Gastroesophageal sphincter (tissue), 4 donors: ENCODE data around the gene EFCAB13. TPM values are rescaled to one million over a fixed set of nuclear protein-coding genes. Genes with fewer than 3 reads are reported as not detected.

Experiments used
- ATAC-seq: fragments of 150-250 bp; one replicate; pipeline ENCODE4 v1.9.1; 2016; ENCODE audit warnings: mild to moderate bottlenecking, moderate library complexity
- H3K27ac ChIP-seq, 4 donors: fragments of 200-600 bp; sonication (generic) in 3 of 4; 1 replicate in 3 of 4; 2 replicates in 1 of 4; pipeline ENCODE4 v1.5.1; 2016 to 2019
- H3K27me3 ChIP-seq: fragments of 200-600 bp; sonication (generic); one replicate; pipeline ENCODE4 v1.5.1; 2019
- H3K36me3 ChIP-seq, 2 donors: fragments of 200-600 bp; sonication (generic); one replicate each; pipeline ENCODE4 v1.5.1; 2019; ENCODE audit warnings: control low read depth in 1 of 2
- H3K4me1 ChIP-seq, 3 donors: fragments of 200-600 bp; sonication (generic); 1 replicate in 2 of 3; 2 replicates in 1 of 3; pipeline ENCODE4 v1.5.1; 2016 to 2019; ENCODE audit warnings: control low read depth in 2 of 3
- H3K4me3 ChIP-seq, 2 donors: fragments of 200-600 bp; sonication (generic); one replicate each; pipeline ENCODE4 v1.5.1; 2019; ENCODE audit warnings: mild to moderate bottlenecking in 1 of 2, moderate library complexity in 1 of 2
- H3K9me3 ChIP-seq, 3 donors: fragments of 200-600 bp; sonication (generic); one replicate each; pipeline ENCODE4 v1.5.1; 2017 to 2019; ENCODE audit warnings: control low read depth in 2 of 3
- EP300 ChIP-seq: sonication (generic); formaldehyde crosslinking; IDR thresholded peaks from one replicate; pipeline ENCODE4 v1.6.1; 2017; ENCODE audit warnings: antibody characterized with exemption, mild to moderate bottlenecking
- POLR2A ChIP-seq, 2 donors: fragments of 450-650 bp; IDR thresholded peaks; one replicate each; pipeline ENCODE4 v1.6.1; 2017; ENCODE audit warnings: antibody characterized with exemption in 2 of 2, mild to moderate bottlenecking in 2 of 2, moderate library complexity in 1 of 2
- POLR2AphosphoS5 ChIP-seq: sonication (generic); formaldehyde crosslinking; IDR thresholded peaks from one replicate; pipeline ENCODE4 v1.6.1; 2017; ENCODE audit warnings: antibody characterized with exemption
- WGBS, 2 donors: methylation state at CpG; one replicate each; pipeline ENCODE4 v1.1.5; 2018; ENCODE audit warnings: low coverage in 1 of 2; 5-methylcytosine and 5-hydroxymethylcytosine counted together
- total RNA-seq, 4 donors: library from RNA; depleted of rRNA; stranded (reverse); fragments of >200 nt; gene quantifications; one replicate each; pipeline ENCODE4 v1.1.0, GENCODE V29; 2016
- TF ChIP-seq, protein P1 (sequence below), 4 experiments: fragments of 200-600 bp in 2 of 4; fragments of 450-650 bp in 2 of 4; sonication (generic) in 1 of 4; IDR thresholded peaks; one replicate each; pipeline ENCODE4 v1.5.1; 2017 to 2019; ENCODE audit warnings: antibody characterized with exemption in 4 of 4, mild to moderate bottlenecking in 2 of 4, moderate library complexity in 2 of 4

EFCAB13 gene, protein sequence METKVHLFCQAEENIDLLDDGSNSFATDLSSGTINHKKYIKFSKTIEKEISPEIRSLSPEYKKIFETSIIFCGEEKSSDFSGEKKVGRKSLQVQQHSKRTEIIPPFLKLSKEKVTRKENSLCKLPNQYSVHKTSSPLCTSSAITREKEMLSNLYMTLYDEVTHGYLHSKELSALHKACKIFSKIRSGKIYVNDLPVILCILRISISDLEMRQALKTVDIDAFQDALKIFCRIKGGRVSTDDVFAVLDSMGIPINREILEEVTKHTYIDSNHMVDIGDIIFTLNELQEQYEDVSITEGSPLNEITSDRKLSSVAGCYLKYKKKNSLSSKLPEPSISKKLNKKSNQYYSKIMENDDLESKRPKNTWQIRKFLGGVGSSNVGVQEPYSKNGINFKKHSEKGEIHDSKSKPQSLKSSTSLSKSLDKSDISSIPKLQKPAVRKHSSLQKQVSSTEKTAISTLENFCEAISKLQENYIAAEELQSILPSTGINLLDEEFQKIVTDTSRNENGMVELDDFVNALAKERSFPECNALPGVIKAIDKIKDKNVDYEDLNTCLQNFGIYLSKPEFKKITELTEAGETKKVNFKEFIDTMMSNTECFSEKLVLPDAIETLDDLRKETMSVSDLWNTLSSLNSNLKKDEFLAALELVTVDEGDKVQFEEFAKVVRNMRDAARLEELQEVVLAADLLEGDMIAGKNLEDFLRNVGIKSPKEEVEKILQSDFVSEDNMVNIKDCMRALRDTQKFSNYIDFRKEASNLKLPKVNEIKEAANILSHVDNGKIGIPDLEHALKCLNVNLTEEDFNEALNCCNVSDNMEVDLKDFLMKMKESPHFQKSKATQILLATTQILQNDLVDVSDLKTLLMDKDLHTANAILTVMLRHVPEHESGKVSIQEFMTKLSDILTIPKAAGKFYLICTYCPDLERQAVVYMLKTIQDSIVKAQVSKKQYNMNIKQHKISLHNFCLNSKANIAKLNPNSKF
- total RNA-seq = 10 to 100 TPM in 1 of 4 donors, 1 to 10 TPM in 3; 7.0 to 14.5 (median 8.6) TPM

DNA sequence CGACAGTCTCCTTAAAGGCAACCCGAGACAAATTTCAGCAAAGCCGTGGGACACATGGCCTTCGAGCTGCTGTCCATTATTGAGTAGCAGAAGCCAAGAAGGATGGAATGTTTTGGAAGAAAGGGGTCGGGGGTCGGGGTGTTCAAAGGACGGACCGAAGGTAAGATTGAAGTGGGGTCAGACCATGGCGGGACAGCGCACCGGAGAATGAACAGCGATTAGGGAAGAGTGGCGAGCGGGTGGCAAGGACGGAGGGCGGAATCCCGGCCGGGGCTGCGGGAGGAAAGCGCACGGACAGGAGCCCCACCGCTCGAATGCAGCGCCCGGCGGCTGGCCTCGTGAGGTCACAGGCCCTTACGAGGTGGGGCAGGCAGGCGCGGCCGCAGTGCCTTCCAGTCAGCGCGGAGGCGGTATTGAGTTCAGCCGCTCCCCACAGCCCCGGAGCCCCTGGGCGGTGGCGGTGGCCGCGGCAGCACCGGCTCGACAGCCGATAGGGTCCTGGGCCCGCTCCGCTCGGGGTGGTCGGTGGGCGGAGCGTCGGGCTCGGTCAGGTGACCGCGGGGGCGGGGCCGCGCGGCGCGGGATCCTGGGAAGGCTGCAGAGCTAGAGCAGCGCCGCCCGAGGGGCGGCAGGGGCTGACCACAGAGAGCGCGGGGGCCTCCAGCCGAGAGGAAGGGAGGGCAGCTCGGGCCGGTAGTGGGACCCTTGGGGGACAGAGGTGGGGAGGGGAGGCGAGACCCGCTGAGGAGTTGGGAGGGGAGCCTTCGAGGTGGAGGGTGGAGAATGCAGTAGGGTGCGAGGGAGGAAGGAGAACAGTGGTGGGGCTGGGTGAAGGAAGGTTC, at the start of gene EFCAB13:
Gene EFCAB13, plus strand, starts transcription at position 574 of the 842 bp plus-strand sequence. CDS start 4,399 bp downstream, outside the sequence.
- peak within 1 kb of the TSS; percentile 66 to 68 for H3K4me3 ChIP-seq
- ATAC-seq = peak; percentile 96
- no peaks in the 10 kb centered on the region for H3K36me3 ChIP-seq
- WGBS, 2 donors = 0 to 1% methylated on average over 28 of the region's 72 CpGs
- peak within 1 kb of the TSS; percentile 82 to 94 (median 92) for H3K27ac ChIP-seq
- H3K9me3 ChIP-seq = no peaks in the 10 kb centered on the region
- peaks cover 0 to 8% (median 0%) of the 10 kb centered on the region in 3 donors for H3K4me1 ChIP-seq
- no peak for TF ChIP-seq EP300
- peak; percentile 87 for TF ChIP-seq POLR2AphosphoS5
- TF ChIP-seq, protein P1, sequence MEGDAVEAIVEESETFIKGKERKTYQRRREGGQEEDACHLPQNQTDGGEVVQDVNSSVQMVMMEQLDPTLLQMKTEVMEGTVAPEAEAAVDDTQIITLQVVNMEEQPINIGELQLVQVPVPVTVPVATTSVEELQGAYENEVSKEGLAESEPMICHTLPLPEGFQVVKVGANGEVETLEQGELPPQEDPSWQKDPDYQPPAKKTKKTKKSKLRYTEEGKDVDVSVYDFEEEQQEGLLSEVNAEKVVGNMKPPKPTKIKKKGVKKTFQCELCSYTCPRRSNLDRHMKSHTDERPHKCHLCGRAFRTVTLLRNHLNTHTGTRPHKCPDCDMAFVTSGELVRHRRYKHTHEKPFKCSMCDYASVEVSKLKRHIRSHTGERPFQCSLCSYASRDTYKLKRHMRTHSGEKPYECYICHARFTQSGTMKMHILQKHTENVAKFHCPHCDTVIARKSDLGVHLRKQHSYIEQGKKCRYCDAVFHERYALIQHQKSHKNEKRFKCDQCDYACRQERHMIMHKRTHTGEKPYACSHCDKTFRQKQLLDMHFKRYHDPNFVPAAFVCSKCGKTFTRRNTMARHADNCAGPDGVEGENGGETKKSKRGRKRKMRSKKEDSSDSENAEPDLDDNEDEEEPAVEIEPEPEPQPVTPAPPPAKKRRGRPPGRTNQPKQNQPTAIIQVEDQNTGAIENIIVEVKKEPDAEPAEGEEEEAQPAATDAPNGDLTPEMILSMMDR (IDR thresholded peaks at IDR 0.05) = peak in 3 of 4 experiments; percentile 49 to 51 (median 49)
- peak; percentile 95 to 96 for TF ChIP-seq POLR2A (IDR thresholded peaks at IDR 0.05)
- H3K27me3 ChIP-seq = no peaks in the 10 kb centered on the region

DNA sequence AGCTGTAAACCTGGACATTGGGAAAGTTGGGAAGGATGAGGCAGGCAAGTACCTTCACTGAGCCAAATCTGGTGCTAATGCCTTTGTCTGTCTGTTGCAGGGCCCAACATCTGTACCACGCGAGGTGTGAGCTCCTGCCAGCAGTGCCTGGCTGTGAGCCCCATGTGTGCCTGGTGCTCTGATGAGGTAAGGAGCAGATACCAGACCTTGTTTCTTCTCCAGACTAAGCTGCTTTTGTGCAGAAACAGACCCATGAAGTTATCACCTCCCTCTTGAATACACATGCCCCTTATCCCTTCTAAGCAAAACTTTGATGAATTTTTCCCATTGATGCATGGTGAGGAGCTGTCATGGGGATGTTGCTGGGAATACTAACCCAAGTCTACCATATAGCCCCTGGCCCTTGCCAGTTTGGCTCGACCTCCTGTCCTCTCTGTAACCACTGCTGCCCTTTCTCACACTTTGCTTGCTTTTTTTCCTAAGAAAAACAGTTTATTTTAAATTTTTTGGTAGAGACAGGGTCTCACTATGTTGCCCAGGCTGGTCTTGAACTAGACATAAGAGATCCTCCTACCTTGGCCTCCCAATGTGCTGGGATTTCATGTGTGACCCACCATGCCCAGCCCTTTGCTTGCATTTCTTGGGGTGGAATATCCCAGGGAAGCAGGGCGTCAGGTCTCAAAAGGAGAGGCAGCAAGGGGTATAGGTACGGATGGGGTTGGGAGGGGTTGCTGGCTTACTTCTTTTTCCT, 49.3 kb upstream of the EFCAB13 start:
- 65 to 73% methylated on average over 2 to 3 of the region's 5 CpGs for WGBS, 2 donors
- TF ChIP-seq, protein P1 (IDR thresholded peaks at IDR 0.05) = no peak
- no peak for TF ChIP-seq EP300
- no peak for TF ChIP-seq POLR2A (IDR thresholded peaks at IDR 0.05)
- TF ChIP-seq POLR2AphosphoS5 = no peak
- no peaks in the 10 kb centered on the region for H3K27me3 ChIP-seq
- H3K9me3 ChIP-seq = no peaks in the 10 kb centered on the region
- peak overlapping the region; percentile 85 to 97 (median 92) for H3K27ac ChIP-seq
- no peak overlapping the region for H3K4me3 ChIP-seq
- no peak for ATAC-seq
- no peaks in the 10 kb centered on the region for H3K36me3 ChIP-seq
- H3K4me1 ChIP-seq = peaks cover 30 to 75% (median 48%) of the 10 kb centered on the region in 3 donors

DNA sequence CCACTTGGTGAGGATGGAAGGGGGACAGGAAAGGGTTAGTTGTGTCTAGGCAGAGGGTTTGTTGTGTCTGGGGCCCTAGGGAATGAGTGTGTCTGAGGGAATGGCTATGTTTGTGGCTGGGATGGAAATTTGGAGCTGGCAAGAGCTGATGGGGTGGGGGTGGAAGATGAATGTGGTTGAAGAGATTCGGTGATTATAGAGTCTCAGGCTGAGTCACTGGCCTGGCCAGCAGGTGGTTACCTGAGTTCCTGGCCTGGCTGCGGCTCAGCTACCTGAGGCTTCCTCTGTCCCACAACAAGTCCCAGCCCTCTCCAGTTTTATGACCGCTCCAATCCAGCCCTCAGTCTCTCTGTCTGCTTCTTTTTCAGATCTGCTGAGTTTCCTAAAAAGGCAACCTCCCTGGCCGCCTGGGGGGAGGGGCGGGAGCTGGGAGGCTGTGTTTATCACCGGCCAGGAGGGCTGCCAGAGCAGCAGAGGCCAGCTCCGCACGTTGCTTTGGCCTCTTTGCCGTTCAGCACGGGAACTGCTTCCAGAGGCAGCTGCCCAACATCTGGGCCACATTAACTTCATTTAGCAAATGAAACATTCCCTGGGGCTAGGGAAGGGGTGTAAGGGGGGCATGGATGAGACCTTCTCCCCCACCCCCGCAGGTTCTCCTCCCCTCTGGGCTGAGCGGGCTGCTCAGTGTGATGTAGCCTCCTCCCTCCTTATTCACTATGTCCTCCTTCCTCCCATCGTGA, 48.3 kb upstream of the EFCAB13 start:
- Histone ChIP-seq H3K4me3 (no peak overlapping the region), H3K4me1 (peaks cover 39 to 80% (median 57%) of the 10 kb centered on the region in 3 donors), H3K36me3 (no peaks in the 10 kb centered on the region), H3K27me3 (no peaks in the 10 kb centered on the region), H3K27ac (peak overlapping the region; percentile 85 to 97 (median 92)), H3K9me3 (no peaks in the 10 kb centered on the region)
- peak; percentile 67 for ATAC-seq
- TF ChIP-seq POLR2AphosphoS5 (peak; percentile 78), EP300 (no peak), POLR2A (IDR thresholded peaks at IDR 0.05) (peak in 1 of 2 donors; percentile 39)
- TF ChIP-seq, protein P1 (IDR thresholded peaks at IDR 0.05) = peak in 1 of 4 experiments; percentile 21
- WGBS, 2 donors = 0 to 10% methylated on average over 3 to 7 of the region's 13 CpGs
